ACC112 (cell line): Measurements from ENCODE around the gene STK39.

Experiments used
- H2AFZ ChIP-seq: fragments of 200-600 bp; sonication (generic); one replicate; pipeline ENCODE4 v1.6.0; 2017; ENCODE audit warnings: antibody characterized with exemption, low read length; ENCODE audit not compliant: unreplicated experiment
- H3K27ac ChIP-seq: fragments of 200-600 bp; sonication (generic); 2 replicates; pipeline ENCODE4 v1.5.1; 2014; ENCODE audit warnings: low read depth, mild to moderate bottlenecking, antibody characterized with exemption, low read length, moderate library complexity
- H3K27me3 ChIP-seq: fragments of 200-600 bp; sonication (generic); 2 replicates; pipeline ENCODE4 v1.6.1; 2014; ENCODE audit warnings: mild to moderate bottlenecking, antibody characterized with exemption, low read length, moderate library complexity, mixed read lengths; ENCODE audit not compliant: insufficient read depth
- H3K36me3 ChIP-seq: fragments of 200-600 bp; sonication (generic); 2 replicates; pipeline ENCODE4 v1.6.1; 2016; ENCODE audit warnings: mild to moderate bottlenecking, antibody characterized with exemption, low read length, moderate library complexity, mixed read lengths; ENCODE audit not compliant: insufficient read depth
- H3K4me1 ChIP-seq: fragments of 200-600 bp; sonication (generic); one replicate; pipeline ENCODE4 v1.6.1; 2016; ENCODE audit warnings: low read length, mixed read lengths; ENCODE audit not compliant: insufficient read depth, unreplicated experiment, control insufficient read depth
- H3K4me3 ChIP-seq: fragments of 200-600 bp; sonication (generic); 2 replicates; pipeline ENCODE4 v1.5.1; 2014; ENCODE audit warnings: mild to moderate bottlenecking, low read depth, low read length
- H3K79me2 ChIP-seq: fragments of 200-600 bp; sonication (generic); one replicate; pipeline ENCODE4 v1.6.0; 2016; ENCODE audit warnings: low read length; ENCODE audit not compliant: control insufficient read depth, unreplicated experiment, insufficient read depth

The STK39 gene

DNA sequence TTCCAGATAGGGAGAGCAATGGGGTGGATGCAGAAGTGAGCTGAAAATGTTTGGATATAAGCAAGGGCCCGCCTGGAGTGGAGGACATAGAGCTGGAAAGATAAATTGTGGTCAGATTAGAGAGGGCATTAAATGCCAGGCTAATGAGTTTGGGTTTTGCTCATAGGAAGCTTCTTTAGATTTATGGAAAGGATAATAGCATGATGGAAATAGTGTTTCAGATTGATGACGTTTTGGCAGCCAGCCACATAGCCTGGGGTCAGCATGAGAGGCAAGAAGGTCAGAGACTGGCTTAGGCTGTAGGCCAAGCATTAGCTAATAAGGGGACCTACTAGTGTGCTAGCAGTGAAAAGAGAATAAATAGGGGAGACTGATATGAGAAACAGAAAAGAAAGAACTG is 321.6 kb downstream of the STK39 start:
- Histone ChIP-seq H2AFZ (no peak overlapping the region), H3K4me3 (no peak overlapping the region), H3K79me2 (no peaks in the 10 kb centered on the region), H3K27me3 (peaks cover 32% of the 10 kb centered on the region), H3K36me3 (no peaks in the 10 kb centered on the region), H3K4me1 (no peaks in the 10 kb centered on the region), H3K27ac (no peak overlapping the region)

DNA sequence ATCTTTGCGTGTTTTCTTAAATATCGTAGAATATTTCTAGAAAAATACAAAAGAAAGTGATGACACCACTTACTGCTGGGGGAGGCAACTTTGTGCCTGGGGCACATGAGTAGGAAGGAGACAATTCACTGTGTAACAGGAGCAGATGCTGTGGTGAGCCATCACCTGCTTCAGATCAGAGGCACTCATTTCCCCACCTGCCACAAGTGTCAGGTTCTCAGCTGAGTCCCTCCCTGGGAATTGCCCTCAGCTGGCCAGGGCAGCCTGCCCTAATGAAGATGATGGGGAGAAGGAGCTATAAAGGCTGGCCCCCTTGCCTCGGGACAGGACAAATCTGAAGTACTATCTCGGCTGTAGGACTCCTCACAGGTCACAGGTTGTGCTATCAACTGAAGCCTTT is 322.8 kb downstream of the STK39 start:
- Histone ChIP-seq H3K27ac (no peak overlapping the region), H3K4me3 (no peak overlapping the region), H2AFZ (no peak overlapping the region), H3K36me3 (no peaks in the 10 kb centered on the region), H3K4me1 (no peaks in the 10 kb centered on the region), H3K27me3 (peaks cover 23% of the 10 kb centered on the region), H3K79me2 (no peaks in the 10 kb centered on the region)

DNA sequence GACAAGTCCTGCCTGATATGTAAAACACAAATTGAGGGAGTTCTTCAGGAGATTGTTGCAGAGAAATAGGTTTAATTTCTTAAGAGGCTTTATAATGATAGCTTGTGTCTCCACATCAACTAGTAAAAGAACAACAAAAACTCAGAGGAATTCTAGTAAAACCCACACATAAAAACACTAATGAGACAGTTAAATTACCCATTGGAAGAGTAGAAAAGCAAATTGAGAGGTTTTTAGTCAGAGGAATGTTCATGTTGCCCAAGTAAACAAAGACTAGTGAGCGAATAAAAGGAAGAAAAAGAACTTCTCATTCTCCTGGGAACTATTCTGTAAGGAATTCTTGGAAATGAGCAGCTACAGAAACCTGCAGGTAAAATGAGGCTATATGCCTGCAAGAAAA is 330.6 kb downstream of the STK39 start:
- Histone ChIP-seq H3K79me2 (no peaks in the 10 kb centered on the region), H3K27ac (no peak overlapping the region), H3K4me3 (no peak overlapping the region), H2AFZ (no peak overlapping the region), H3K4me1 (no peaks in the 10 kb centered on the region), H3K27me3 (peaks cover 22% of the 10 kb centered on the region), H3K36me3 (no peaks in the 10 kb centered on the region)

DNA sequence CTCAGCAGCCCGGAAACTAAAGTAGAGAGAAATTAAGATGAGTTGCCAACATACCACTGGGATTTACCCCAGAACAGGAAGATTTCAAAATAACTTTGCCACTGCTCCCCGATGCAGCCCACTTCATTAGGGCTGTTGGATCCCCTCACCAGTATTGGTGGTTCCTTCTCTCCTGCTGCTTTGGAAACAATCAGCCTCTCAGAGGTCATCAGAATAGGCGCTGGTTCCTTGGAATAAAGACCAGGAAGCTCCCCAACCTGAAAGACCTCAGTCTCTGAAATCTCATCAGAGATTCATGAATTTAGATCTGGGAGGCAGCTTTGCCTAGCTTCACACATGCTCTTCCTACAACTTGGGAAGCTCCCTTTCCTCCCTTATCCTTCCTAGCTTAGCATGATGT is 332.4 kb downstream of the STK39 start:
- peaks cover 38% of the 10 kb centered on the region for H3K27me3 ChIP-seq

DNA sequence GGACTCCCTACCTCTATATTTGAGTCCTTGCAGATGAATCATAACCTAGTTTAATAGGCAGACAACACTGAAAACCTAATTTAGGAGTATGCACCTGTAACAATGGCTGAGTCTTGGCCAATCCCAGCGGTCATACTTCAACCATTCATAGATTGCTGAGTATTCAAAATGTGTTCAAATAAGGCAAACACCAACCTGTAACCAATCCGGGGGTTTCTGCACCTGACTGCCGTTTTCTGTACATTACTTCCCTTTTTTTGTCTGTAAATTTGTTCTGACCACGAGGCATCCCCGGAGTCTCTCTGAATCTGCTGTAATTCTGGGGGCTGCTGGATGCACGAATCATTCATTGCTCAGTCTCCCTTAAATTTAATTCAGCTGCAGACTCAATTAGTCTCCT is 338.6 kb downstream of the STK39 start:
- H3K36me3 ChIP-seq = no peaks in the 10 kb centered on the region
- no peak overlapping the region for H3K4me3 ChIP-seq
- H3K79me2 ChIP-seq = no peaks in the 10 kb centered on the region
- peaks cover 61% of the 10 kb centered on the region for H3K27me3 ChIP-seq
- no peak overlapping the region for H3K27ac ChIP-seq
- H2AFZ ChIP-seq = no peak overlapping the region
- no peaks in the 10 kb centered on the region for H3K4me1 ChIP-seq

More for the DNA sequence above, 332.4 kb downstream of the STK39 start:
- Histone ChIP-seq H3K79me2 (no peaks in the 10 kb centered on the region), H3K36me3 (no peaks in the 10 kb centered on the region), H3K27ac (no peak overlapping the region), H3K4me1 (no peaks in the 10 kb centered on the region), H3K4me3 (no peak overlapping the region), H2AFZ (no peak overlapping the region)

DNA sequence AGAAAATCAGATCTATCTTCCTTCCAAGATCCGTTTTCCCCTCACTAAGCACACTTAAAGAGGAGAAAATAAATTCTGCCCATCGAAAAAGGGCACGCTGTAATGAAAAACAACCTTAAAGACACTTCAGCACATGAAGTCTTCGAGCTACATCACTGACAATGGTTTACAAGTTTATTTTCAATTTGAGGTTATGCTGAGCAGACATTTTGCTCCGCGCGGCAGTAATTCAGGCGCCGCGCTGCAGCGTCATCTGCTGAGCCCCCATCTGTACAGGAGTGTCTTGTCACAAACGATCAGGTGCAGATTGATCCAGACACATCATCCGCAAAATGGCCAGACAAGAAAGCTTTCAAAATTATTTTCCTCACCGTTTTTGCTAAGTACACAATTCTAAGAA is 341.7 kb downstream of the STK39 start:
- H2AFZ ChIP-seq = no peak overlapping the region
- no peak overlapping the region for H3K4me3 ChIP-seq
- no peaks in the 10 kb centered on the region for H3K79me2 ChIP-seq
- no peaks in the 10 kb centered on the region for H3K36me3 ChIP-seq
- H3K27ac ChIP-seq = no peak overlapping the region
- peaks cover 53% of the 10 kb centered on the region for H3K27me3 ChIP-seq
- no peaks in the 10 kb centered on the region for H3K4me1 ChIP-seq
